ENCODE data around the gene PRAC1.

GRCh38 chr17:48725004-48725287 is 2.6 kb upstream of the PRAC1 start:
- TF ChIP-seq CTCF (IDR thresholded peaks at IDR 0.05) (no peak), POLR2A (IDR thresholded peaks at IDR 0.05) (no peak)
